B cell (primary cell): ENCODE measurements around the gene RASL11A. TPM values are rescaled to one million over a fixed set of nuclear protein-coding genes. Genes with fewer than 3 reads are reported as not detected.

Experiments used
- ATAC-seq: fragments of 200-7000 bp; cut with Tn5 transposase; one replicate; pipeline ENCODE4 v1.10.0; 2021; ENCODE audit warnings: low read depth, mild to moderate bottlenecking, moderate number of reproducible peaks, moderate library complexity
- CTCF ChIA-PET: fragments of 350-600 bp; sonication (Branson Sonifier 250); formaldehyde crosslinking; loops from one replicate; lab custom pipeline; 2021; ENCODE audit warnings: antibody characterized with exemption, inconsistent platforms; lab: Charles Lee
- POLR2A ChIA-PET: fragments of 350-600 bp; sonication (Branson Sonifier 250); formaldehyde crosslinking; loops from one replicate; lab custom pipeline; 2021; ENCODE audit warnings: antibody characterized with exemption; lab: Charles Lee
- DNase-seq: peaks from one replicate; pipeline ENCODE4 v3.0.0; 2013
- H2AFZ ChIP-seq: 2 replicates; pipeline ENCODE4 v1.6.1; 2012; ENCODE audit warnings: mild to moderate bottlenecking, low read depth, low read length; ENCODE audit not compliant: insufficient read depth, poor library complexity, severe bottlenecking
- H3K27ac ChIP-seq, 2 donors: 1 replicate in 1 of 2; 2 replicates in 1 of 2; pipeline ENCODE4 v1.5.1; 2012 to 2013; ENCODE audit warnings: low read length in 2 of 2, mild to moderate bottlenecking in 2 of 2, moderate library complexity in 1 of 2
- H3K27me3 ChIP-seq, 4 experiments: fragments of 200-600 bp in 1 of 4; sonication (generic) in 1 of 4; replicated peaks in 1 of 4; 1 replicate in 2 of 4; 2 replicates in 2 of 4; pipeline versions ENCODE4 v1.6.1 to v1.7.0; 2013 to 2016; ENCODE audit warnings: low read length in 3 of 4, mild to moderate bottlenecking in 2 of 4, mixed read lengths in 1 of 4, moderate library complexity in 1 of 4; ENCODE audit not compliant: insufficient read depth in 4 of 4, control insufficient read depth in 3 of 4; ENCODE audit errors: control extremely low read depth in 1 of 4
- H3K36me3 ChIP-seq, 2 experiments: replicated peaks in 1 of 2; 1 replicate in 1 of 2; 2 replicates in 1 of 2; pipeline versions ENCODE4 v1.6.1 to v1.7.1; 2013; ENCODE audit warnings: low read length in 1 of 2; ENCODE audit not compliant: insufficient read depth in 2 of 2, control insufficient read depth in 1 of 2; ENCODE audit errors: control extremely low read depth in 1 of 2, extremely low read depth in 1 of 2
- H3K4me1 ChIP-seq, 2 donors: fragments of 200-600 bp in 1 of 2; sonication (generic) in 1 of 2; 1 replicate in 1 of 2; 2 replicates in 1 of 2; pipeline versions ENCODE4 v1.5.1 to v1.6.1; 2013 to 2017; ENCODE audit warnings: low read length in 2 of 2; ENCODE audit not compliant: control insufficient read depth in 2 of 2, insufficient read depth in 2 of 2
- H3K4me2 ChIP-seq: replicated peaks from 2 replicates; pipeline ENCODE3; 2012; ENCODE audit warnings: mild to moderate bottlenecking, low read depth, low read length; ENCODE audit not compliant: poor library complexity, severe bottlenecking
- H3K4me3 ChIP-seq, 5 experiments: fragments of 200-600 bp in 1 of 5; sonication (generic) in 1 of 5; 1 replicate in 3 of 5; 2 replicates in 2 of 5; pipeline versions ENCODE4 v1.5.1 to v1.7.0; 2011 to 2016; ENCODE audit warnings: low read length in 4 of 5, mild to moderate bottlenecking in 4 of 5, low read depth in 2 of 5, control low read depth in 1 of 5, moderate library complexity in 1 of 5; ENCODE audit not compliant: insufficient read depth in 1 of 5; ENCODE audit errors: control extremely low read depth in 1 of 5, extremely low read depth in 1 of 5
- H3K79me2 ChIP-seq: fragments of 200-600 bp; sonication (generic); one replicate; pipeline ENCODE4 v1.6.0; 2016; ENCODE audit warnings: low read length; ENCODE audit not compliant: control insufficient read depth, insufficient read depth
- H3K9ac ChIP-seq: fragments of 200-600 bp; sonication (generic); 2 replicates; pipeline ENCODE4 v1.6.1; 2017; ENCODE audit warnings: mild to moderate bottlenecking, low read length, moderate library complexity
- H3K9me3 ChIP-seq, 3 donors: one replicate each; pipeline versions ENCODE4 v1.6.1 to v1.7.1; 2013; ENCODE audit warnings: low read length in 2 of 3; ENCODE audit not compliant: control insufficient read depth in 2 of 3, insufficient read depth in 1 of 3; ENCODE audit errors: control extremely low read depth in 1 of 3
- H4K20me1 ChIP-seq: 2 replicates; pipeline ENCODE4 v1.6.0; 2012; ENCODE audit warnings: mild to moderate bottlenecking, low read length; ENCODE audit not compliant: insufficient read depth, control insufficient read depth, poor library complexity, severe bottlenecking
- H3K27ac Mint-ChIP-seq: one replicate; pipeline ENCODE4 v1.8.0; 2021; ENCODE audit warnings: mixed read lengths
- H3K27me3 Mint-ChIP-seq: one replicate; pipeline ENCODE4 v1.8.0; 2021; ENCODE audit warnings: mixed read lengths
- H3K4me1 Mint-ChIP-seq: one replicate; pipeline ENCODE4 v1.8.0; 2021; ENCODE audit warnings: mixed read lengths
- H3K4me3 Mint-ChIP-seq: one replicate; pipeline ENCODE4 v1.8.0; 2021; ENCODE audit warnings: mixed read lengths
- H3K9me3 Mint-ChIP-seq: one replicate; pipeline ENCODE4 v1.8.0; 2022; ENCODE audit warnings: mixed read lengths; ENCODE audit not compliant: insufficient read depth
- EZH2 ChIP-seq: IDR thresholded peaks from 2 replicates; pipeline ENCODE4 v1.6.1; 2012; ENCODE audit warnings: borderline replicate concordance, low read depth, mild to moderate bottlenecking, moderate library complexity, low read length; ENCODE audit not compliant: insufficient read depth, poor library complexity, severe bottlenecking
- WGBS: methylation state at CpG from one replicate; pipeline ENCODE4 v1.1.5; 2013; ENCODE audit warnings: missing lambda C conversion rate; ENCODE audit not compliant: insufficient coverage; 5-methylcytosine and 5-hydroxymethylcytosine counted together
- intact Hi-C: fragments of 100-400 bp; cut with micrococcal nuclease; formaldehyde crosslinking; loops from one replicate; pipeline ENCODE4 v1.10.0; 2022
- polyA plus RNA-seq: library from polyadenylated mRNA; depleted of rRNA; stranded (reverse); fragments of >200 nt; gene quantifications from 2 replicates; pipeline ENCODE4 v1.2.3, GENCODE V29; 2012
- total RNA-seq, 2 donors: library from RNA; stranded (reverse); fragments of 120-200 nt in 1 of 2; gene quantifications; 1 replicate in 1 of 2; 2 replicates in 1 of 2; pipeline versions ENCODE4 v1.2.3 to v1.2.4, GENCODE V29; 2013 to 2022
- TF ChIP-seq, protein P1 (sequence below): fragments of 200-600 bp; IDR thresholded peaks from one replicate; pipeline ENCODE4 v1.8.0; 2022; ENCODE audit warnings: antibody characterized with exemption, mild to moderate bottlenecking

Gene RASL11A
- total and polyA plus RNA-seq, 2 donors (not counting 1 experiment from before 2014, with no cell fraction given): 0.89 to 4.8 TPM

- 81% methylated on average over 4 of the region's 5 CpGs for WGBS
- ChIA-PET CTCF (interaction anchor here (1.6 to 2.4 kb wide), 2 partner anchors 10 to 79 kb away, joined by 4 to 8 read pairs; partner anchors contain the start of gene RASL11A), POLR2A (no interaction called here)
- Mint-ChIP-seq H3K27ac (no peak overlapping the region), H3K4me3 (no peak overlapping the region), H3K4me1 (peaks cover 3% of the 10 kb centered on the region), H3K27me3 (peaks cover 5% of the 10 kb centered on the region), H3K9me3 (no peaks in the 10 kb centered on the region)
- intact Hi-C loops: no loop called here
- DNase-seq (no peak), ATAC-seq (no peak)
- Histone ChIP-seq H3K9me3 (no peaks in the 10 kb centered on the region), H3K4me2 (no peak overlapping the region), H4K20me1 (no peaks in the 10 kb centered on the region), H3K79me2 (no peaks in the 10 kb centered on the region), H2AFZ (no peak overlapping the region), H3K4me1 (no peaks in the 10 kb centered on the region), H3K4me3 (no peak overlapping the region), H3K9ac (no peak overlapping the region), H3K27ac (no peak overlapping the region), H3K27me3 (no peaks in the 10 kb centered on the region), H3K36me3 (no peaks in the 10 kb centered on the region)
- TF ChIP-seq EZH2: no peak
- TF ChIP-seq, protein P1, sequence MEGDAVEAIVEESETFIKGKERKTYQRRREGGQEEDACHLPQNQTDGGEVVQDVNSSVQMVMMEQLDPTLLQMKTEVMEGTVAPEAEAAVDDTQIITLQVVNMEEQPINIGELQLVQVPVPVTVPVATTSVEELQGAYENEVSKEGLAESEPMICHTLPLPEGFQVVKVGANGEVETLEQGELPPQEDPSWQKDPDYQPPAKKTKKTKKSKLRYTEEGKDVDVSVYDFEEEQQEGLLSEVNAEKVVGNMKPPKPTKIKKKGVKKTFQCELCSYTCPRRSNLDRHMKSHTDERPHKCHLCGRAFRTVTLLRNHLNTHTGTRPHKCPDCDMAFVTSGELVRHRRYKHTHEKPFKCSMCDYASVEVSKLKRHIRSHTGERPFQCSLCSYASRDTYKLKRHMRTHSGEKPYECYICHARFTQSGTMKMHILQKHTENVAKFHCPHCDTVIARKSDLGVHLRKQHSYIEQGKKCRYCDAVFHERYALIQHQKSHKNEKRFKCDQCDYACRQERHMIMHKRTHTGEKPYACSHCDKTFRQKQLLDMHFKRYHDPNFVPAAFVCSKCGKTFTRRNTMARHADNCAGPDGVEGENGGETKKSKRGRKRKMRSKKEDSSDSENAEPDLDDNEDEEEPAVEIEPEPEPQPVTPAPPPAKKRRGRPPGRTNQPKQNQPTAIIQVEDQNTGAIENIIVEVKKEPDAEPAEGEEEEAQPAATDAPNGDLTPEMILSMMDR: no peak
Measured at GRCh38 chr13:27280009-27280656, 9.5 kb downstream of the RASL11A start.

GRCh38 chr13:27280841-27281240, 10.2 kb downstream of the RASL11A start:
- ChIA-PET CTCF (interaction anchor here (1.4 to 2.4 kb wide), 2 partner anchors 78 to 295 kb away, joined by 8 to 12 read pairs; no protein-coding TSS in a partner anchor), POLR2A (no interaction called here)
- intact Hi-C loops: no loop called here
- Mint-ChIP-seq H3K9me3 (no peaks in the 10 kb centered on the region), H3K4me1 (peaks cover 5% of the 10 kb centered on the region), H3K4me3 (no peak overlapping the region), H3K27ac (no peak overlapping the region), H3K27me3 (peaks cover 1% of the 10 kb centered on the region)
- no peak for ATAC-seq
- no peaks in the 10 kb centered on the region for H3K9me3 ChIP-seq
- no peaks in the 10 kb centered on the region for H3K27me3 ChIP-seq
- no peaks in the 10 kb centered on the region for H3K36me3 ChIP-seq
- H2AFZ ChIP-seq: no peak overlapping the region
- H3K4me2 ChIP-seq: no peak overlapping the region
- DNase-seq: no peak
- no peaks in the 10 kb centered on the region for H4K20me1 ChIP-seq
- no peak for TF ChIP-seq EZH2
- TF ChIP-seq, protein P1: no peak
- H3K79me2 ChIP-seq: no peaks in the 10 kb centered on the region
- no peak overlapping the region for H3K9ac ChIP-seq
- no peak overlapping the region for H3K27ac ChIP-seq
- H3K4me3 ChIP-seq: no peak overlapping the region
- H3K4me1 ChIP-seq: no peaks in the 10 kb centered on the region
- WGBS: no CpG with 5 or more reads among the region's 4 CpGs
